Measurements from ENCODE around the gene MORC2. TPM values are rescaled to one million over a fixed set of nuclear protein-coding genes. Genes with fewer than 3 reads are reported as not detected.

The MORC2 gene
- total and polyA plus RNA-seq, 2 of the 13 experiments (the other 11 are each of a cell fraction or from before 2014, with no cell fraction given), result 11.9 to 18.3 TPM

GRCh38 chr22:30926706-30927105 lies 41.9 kb downstream of the MORC2 start:
- H3K4me3 ChIP-seq (replicated peaks in 1 of 3; ENCODE audit: insufficient read depth in 1 of 3, low read depth in 2 of 3, low read length in 3 of 3), result no peak overlapping the region
- H3K9ac ChIP-seq (ENCODE audit: insufficient read depth, low read depth, low read length), result no peak overlapping the region
- no peak for DNase-seq (ENCODE audit: low spot score)
- no peaks in the 10 kb centered on the region; the same call in 1 of the 2 replicates for H4K20me1 ChIP-seq (ENCODE audit: insufficient read depth, low read length)
- H3K27me3 ChIP-seq (ENCODE audit: control insufficient read depth in 1 of 2, insufficient read depth in 2 of 2, low read length in 2 of 2), result no peaks in the 10 kb centered on the region
- H3K79me2 ChIP-seq (ENCODE audit: insufficient read depth, low read length), result no peaks in the 10 kb centered on the region
- in situ Hi-C loops (cut with HindIII; ENCODE audit: extremely low pct_ligation_motif_present, low pct_unique_long_range_greater_than_20kb), result no loop called here
- no peak overlapping the region for H3K4me2 ChIP-seq (ENCODE audit: low read depth, low read length)
- intact Hi-C loops (cut with micrococcal nuclease; ENCODE audit: unreplicated experiment), result no loop called here
- TF ChIP-seq ZNF207 (IDR thresholded peaks at IDR 0.05; ENCODE audit: borderline replicate concordance) (no peak), ZNF317 (CRISPR knock-in tag; IDR thresholded peaks at IDR 0.05) (no peak), ZNF781 (CRISPR knock-in tag; IDR thresholded peaks at IDR 0.05; ENCODE audit: borderline replicate concordance, not compliant biosample characterization) (no peak), CREM (IDR thresholded peaks at IDR 0.05) (no peak), CREM (CRISPR knock-in tag; IDR thresholded peaks at IDR 0.05) (no peak), ZNF275 (CRISPR knock-in tag; IDR thresholded peaks at IDR 0.05; ENCODE audit: borderline replicate concordance) (no peak), DPF2 (CRISPR knock-in tag; IDR thresholded peaks at IDR 0.05; ENCODE audit: borderline replicate concordance, low read depth) (no peak), BORCS8-MEF2B (CRISPR knock-in tag; IDR thresholded peaks at IDR 0.05) (no peak)
- no peak for ATAC-seq
- FAIRE-seq, result no peak
- POLR2A ChIA-PET, result interaction anchor here (1.9 kb wide), 1 partner anchor 42 kb away, joined by 5 read pairs; the partner anchor contains the start of genes MORC2 and TUG1
- no TSS peak for BruUV-seq (replicated peaks)
- no peak overlapping the region for H3K27ac ChIP-seq (ENCODE audit: extremely low read length, insufficient read depth, low read length)
- CTCF ChIA-PET (ENCODE audit: low intra/inter-chr PET ratio, low total read pairs), result no interaction called here
- no peaks in the 10 kb centered on the region for H3K9me3 ChIP-seq (ENCODE audit: low read length)
- no peaks in the 10 kb centered on the region for H3K4me1 ChIP-seq (ENCODE audit: insufficient read depth, low read length)
- no peak overlapping the region for H2AFZ ChIP-seq (ENCODE audit: low read length)
- H3K36me3 ChIP-seq (replicated peaks in 1 of 2; ENCODE audit: control insufficient read depth in 1 of 2, insufficient read depth in 2 of 2, low read length in 2 of 2), result peaks cover 30 to 67% of the 10 kb centered on the region in 2 experiments
- 96% methylated on average over 3 of the region's 4 CpGs for WGBS (ENCODE audit: low lambda C conversion rate)

Data from HepG2 (cell line).